Measurements from ENCODE around the gene ITGB5. TPM values are rescaled to one million over a fixed set of nuclear protein-coding genes. Genes with fewer than 3 reads are reported as not detected.
"Not testable (repeated sequence)": the region's sequence is repeated elsewhere in the genome, so short reads cannot be mapped to it uniquely, and the experiment has no call there.

ITGB5 gene
- total RNA-seq, 2 experiments from 2014 or later = 1.2 to 1.3 TPM

DNA sequence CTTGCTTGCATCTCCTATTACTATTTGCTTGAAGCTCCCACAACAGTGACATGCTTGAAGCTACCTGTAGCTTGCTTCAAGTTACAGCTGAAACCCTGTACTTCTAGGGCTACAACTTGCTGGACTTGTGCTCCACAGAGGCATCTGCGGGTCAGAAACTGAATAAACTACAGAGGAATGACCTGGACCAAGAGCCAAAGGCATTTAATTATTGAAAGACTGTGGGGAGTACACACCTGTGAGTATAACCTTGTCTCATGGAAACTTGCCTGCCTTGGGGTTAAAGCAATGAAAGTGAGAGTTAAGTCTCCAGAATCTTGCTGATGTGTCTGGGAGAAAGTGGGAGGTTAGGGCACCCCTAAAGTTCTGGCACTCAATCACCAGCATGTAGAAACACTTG, 87.1 kb downstream of the ITGB5 start:
- ChIA-PET POLR2A (no interaction called here), CTCF (no interaction called here)

DNA sequence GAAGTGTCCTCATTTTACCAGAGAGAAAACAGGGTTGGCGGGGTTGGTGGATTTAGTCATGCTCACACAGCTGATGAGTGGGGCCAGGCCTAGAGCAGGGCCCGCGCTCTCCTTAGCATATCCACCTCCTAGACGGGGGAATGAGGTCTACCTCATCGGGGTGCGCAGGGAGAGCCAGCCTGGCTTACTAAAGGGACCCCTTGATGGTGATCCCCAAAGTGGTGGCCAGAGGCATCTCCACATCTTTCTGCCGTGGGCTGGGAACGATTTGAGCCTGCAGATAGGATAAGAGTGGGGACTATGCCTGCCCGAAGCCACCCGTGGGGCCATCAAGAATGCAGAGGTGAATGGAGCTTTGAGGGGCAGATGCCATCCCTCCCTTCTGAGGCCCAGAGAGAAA, 87.5 kb downstream of the ITGB5 start:
- POLR2A ChIA-PET = no interaction called here
- CTCF ChIA-PET = no interaction called here

DNA sequence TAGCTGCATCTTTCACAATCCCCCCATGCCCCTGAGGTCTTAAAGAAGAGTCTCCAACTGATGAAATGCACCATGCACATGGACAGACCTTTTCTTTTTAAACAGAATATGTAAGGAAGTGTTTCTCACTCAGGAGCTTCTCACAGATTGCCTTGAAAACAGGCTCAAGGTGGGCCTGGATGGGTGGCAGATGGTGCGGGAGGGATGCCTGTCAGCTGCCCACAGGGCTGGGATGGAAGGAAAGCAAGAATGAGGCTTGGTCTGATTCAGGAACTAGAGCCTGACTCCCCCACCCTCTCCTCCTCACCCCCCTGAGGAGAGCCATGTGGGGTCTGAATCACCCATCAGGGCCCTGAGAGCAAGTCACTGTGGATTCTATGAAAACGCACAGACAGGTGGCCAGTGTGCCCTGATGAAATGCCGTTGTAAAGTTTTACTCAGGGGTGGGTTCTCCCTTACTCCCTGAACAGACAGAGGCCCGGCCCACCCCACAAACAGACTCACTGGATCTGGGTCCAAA, 89.7 kb downstream of the ITGB5 start:
- ChIA-PET CTCF (no interaction called here), POLR2A (interaction anchor here (0.5 kb wide), 1 partner anchor 31 kb away, joined by 5 read pairs; no protein-coding TSS in a partner anchor)

DNA sequence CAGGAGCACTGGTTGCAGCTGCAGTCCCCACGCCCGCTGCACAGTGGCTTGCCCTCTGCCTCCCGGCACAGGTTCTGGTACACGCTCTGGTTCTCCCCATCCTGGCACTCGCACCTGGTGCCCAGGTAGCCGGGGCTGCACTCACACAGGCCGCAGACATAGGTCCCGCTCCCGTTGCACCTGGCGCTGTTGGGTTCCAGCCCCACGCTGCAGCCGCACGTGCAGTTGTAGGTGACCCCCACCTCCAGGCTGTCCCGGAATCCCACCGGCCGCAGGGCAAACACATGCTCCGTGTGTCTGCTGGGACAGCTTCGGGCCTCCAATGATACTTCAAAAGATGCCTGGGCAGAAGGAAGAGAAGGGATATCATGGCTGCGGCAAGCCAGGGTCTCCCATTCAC, 90.7 kb downstream of the ITGB5 start:
- ChIA-PET CTCF (no interaction called here), POLR2A (no interaction called here)

DNA sequence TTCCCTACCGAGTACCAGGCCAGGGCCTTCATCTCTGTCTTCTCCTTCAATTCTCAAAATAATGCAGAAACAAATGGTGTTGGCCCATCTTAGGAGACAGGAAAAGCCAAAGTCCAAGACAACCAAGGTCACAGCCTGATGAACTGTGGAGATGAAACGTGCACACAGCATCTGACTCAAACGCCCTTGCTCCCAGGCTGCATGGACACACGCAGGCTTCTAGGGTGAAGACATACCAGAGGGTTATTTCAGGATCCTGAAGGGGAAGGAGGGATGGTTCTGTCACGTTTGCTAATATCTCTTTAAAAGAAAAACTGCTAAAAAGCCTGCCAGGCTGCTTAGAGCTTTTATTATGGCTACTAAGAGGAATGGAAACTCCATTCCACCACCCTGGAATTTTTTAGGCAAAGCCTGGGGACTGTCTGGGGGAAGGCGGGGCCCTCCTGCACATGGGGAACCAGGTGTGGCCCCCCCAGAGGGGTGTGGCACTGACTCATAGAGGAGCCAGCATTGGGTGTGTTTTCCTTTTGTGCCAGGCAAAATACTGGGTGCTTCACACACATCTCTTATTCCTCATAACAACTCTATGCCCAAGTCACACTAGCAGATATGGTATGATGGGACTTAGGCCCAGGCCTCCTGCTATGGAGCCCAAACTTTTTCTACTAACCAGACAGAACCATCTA, 94.0 kb downstream of the ITGB5 start:
- CTCF ChIA-PET = no interaction called here
- POLR2A ChIA-PET = no interaction called here

DNA sequence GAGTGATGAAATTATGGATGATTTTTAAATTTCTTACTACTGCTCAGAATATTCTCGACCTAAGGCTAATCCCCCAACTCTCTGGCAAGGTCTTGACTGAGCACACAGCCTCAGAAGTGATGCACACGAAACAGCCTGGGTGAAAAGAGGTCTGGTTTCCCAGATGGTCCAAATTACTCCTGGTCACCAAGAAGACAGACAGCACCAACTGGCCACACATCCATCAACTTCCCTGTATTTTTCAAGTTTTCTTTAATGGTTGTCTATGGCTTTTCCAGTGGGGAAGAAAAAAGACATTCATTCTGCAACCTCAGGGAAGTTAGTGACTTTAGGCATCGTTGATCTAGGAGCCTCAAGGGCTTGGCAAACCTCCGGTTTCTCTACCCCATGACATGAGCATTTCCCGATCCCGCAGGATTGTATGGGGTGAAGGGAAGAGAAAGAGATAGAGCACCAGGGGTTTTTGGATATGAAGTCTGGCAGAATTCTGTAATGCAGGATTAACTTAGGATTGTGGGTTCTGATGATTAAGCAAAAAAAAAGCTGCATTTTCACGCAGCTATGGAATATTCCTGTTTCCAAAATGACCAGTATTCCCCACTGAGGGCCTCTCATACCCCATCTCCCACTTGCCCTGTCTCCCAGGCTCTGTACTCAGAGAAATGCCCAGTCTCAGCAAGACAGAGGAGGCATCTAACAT, 94.7 kb downstream of the ITGB5 start:
- CTCF ChIA-PET = no interaction called here
- POLR2A ChIA-PET = no interaction called here

DNA sequence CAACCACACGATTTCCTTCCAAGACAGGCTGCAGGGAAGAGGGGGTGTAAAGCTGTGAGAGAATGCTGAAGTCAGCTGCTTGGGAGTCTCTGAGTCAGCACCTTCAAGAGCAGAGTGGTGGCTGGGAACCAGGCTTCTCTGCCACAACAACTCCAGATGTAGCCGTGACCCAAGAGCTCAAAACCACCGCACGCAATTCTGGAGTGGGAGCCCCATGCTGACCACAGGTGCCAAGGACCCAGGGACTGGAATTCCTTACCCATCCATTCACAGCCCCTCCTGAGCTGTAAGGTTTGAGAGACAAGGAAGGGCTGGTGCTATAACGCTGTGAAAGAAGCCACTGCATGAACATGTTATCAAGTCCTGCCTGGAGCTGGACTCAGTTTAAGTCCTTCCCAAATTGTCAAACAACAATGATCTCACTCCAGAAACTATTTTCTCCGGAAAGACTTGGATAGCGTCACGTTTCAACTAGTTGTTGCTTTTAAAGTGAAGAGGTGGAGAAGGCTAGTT, 95.5 kb downstream of the ITGB5 start:
- CTCF ChIA-PET = no interaction called here
- POLR2A ChIA-PET = no interaction called here

DNA sequence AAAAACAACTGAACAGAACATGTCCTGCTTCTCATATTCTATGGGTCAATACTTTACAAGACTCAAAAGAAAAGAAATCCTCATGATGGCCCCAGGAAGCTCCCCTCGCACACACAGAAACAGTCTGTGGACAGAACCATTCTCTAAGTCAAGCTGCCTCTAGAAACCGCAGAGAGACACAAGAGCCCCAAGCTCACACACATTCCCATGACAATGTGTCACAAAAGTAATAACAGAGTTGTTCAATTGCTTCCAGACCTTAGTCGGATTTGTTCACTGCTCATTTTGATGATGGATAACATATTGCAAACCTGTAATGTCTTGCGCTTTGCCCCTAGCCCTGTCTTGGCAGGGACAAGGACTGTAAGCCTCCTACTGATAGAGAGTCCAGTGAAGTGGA, 96.0 kb downstream of the ITGB5 start:
- ChIA-PET POLR2A (no interaction called here), CTCF (no interaction called here)

DNA sequence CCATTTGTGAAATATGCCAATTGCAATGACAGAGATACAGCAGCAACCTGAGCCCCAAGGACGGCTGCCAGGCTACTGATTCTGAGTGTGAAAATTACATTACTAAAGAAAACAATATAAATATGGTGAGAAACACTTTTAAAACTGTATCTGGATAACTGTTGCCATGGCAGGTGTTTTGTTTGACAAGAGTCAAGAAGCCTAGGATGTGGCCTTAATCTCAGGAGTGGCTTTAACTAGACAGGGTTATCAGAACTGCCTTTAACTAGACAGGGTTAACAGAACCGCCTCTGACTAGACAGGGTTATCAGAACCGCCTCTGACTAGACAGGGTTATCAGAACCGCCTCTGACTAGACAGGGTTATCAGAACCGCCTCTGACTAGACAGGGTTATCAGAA, 98.1 kb downstream of the ITGB5 start:
- POLR2A ChIA-PET, CTCF ChIA-PET: not testable (repeated sequence)

DNA sequence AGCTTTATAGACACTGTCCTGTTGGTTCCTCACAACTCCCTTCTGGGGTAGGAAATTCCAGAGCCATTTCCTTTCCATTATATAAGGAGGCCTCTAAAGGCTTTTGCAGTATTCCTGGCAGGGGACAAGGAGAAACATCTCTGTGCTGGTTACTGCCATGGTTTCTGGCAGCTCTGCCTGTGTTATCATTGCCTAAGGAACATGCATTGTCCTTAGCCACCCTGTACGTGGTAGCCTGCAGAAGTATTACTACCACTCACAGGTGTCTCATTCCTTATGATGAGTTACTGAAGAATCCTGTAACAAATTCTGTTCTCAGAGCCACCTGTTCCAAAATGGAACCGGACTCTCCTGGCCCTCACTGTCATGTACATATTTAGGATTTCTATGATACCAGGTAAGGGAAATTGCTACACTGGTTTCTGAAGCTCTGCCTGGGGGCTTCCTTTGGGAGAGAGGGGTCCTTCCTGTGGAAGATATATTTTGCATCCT, 98.9 kb downstream of the ITGB5 start:
- CTCF ChIA-PET = interaction anchor here (0.7 kb wide), 1 partner anchor 635 kb away, joined by 3 read pairs; no protein-coding TSS in a partner anchor
- POLR2A ChIA-PET = no interaction called here

DNA sequence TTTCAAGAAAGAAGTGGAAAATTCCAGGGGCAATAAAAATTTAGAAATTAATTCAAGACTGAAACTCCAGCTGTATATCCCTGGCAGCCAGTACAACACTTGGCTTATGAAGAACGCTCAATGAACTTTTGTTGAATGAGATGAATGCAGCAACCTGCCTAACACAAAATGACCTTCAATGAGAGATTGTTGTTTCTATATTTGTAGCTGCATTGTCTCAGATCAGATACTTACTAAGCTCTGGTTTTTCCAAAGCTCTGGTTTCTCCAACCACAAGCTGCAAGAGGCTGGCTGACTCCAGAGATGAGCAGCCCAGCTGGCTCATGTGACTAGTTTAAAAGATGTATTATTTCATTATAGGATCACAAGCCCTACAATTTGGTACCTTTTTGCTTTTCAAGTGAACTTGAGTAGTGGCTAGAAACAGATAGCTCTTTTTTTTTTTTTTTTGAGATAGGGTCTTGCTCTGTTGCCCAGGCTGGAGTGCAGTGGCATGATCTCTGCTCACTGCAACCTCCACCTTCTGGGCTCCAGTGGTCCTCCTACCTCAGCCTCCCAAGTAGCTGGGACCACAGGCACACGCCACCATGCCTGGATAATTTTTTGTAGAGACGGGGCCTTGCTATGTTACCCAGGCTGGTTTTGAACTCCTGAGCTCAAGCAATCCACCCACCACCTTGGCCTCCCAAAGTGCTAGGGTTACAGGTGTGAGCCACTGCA, 99.5 kb downstream of the ITGB5 start:
- ChIA-PET POLR2A (no interaction called here), CTCF (interaction anchor here (0.7 to 1.0 kb wide), 2 partner anchors 114 to 636 kb away, joined by 3 read pairs; no protein-coding TSS in a partner anchor)

DNA sequence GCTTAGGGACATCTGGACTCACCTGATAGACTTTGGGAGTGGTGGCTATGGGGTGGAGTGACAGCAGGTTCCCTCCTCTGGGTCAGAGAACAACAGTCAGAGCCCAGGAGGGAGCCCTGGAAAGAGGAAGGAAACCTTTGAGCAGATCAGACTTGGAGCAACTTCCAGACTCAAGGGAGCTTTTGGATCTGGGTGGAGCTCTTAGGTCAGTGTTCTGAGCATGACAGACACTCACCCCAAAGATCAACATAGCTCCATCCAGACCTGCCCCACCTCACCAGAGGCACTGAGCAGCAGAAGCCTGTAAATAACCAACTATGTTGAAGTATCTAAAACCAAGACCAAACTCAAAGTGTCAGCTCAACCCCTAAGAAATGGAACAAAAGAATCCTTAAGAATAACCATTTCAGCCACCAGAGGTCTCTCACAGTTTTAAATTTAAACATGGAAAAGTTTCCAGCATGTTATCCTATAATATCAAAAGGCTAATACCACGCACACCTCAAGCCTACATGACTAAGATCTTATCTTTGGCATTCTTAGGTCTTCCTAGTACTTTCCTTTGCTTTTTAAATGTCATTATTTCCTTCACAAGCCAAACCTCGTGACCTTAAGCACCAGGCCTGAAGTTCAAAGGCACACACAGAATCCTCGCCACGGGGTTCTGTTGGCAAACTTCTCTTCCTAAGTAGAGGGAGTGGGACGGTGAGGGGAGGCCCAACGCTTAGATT, 100.5 kb downstream of the ITGB5 start:
- CTCF ChIA-PET = interaction anchor here (1.0 to 1.1 kb wide), 2 partner anchors 115 kb away, joined by 3 to 6 read pairs; no protein-coding TSS in a partner anchor

DNA sequence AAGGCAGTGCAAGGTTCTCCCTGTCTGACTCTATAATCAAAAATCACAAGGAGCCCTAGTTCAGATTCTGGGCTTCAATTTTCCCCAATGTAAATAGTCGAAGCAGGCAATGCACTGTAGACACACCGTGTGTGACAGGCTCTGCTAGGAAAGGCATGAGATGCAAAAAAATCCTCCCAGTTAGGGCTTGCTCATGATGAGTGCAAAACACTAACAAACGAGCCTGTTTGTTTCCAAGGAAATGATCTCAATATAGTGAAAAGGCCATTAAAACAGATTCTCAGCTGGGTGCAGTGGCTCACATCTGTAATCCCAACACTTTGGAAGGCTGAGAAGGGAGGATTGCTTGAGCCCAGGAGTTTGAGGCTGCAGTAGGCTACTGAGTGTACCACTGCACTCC, 101.2 kb downstream of the ITGB5 start:
- POLR2A ChIA-PET = no interaction called here

More for the DNA sequence above, 100.5 kb downstream of the ITGB5 start:
- POLR2A ChIA-PET = no interaction called here

DNA sequence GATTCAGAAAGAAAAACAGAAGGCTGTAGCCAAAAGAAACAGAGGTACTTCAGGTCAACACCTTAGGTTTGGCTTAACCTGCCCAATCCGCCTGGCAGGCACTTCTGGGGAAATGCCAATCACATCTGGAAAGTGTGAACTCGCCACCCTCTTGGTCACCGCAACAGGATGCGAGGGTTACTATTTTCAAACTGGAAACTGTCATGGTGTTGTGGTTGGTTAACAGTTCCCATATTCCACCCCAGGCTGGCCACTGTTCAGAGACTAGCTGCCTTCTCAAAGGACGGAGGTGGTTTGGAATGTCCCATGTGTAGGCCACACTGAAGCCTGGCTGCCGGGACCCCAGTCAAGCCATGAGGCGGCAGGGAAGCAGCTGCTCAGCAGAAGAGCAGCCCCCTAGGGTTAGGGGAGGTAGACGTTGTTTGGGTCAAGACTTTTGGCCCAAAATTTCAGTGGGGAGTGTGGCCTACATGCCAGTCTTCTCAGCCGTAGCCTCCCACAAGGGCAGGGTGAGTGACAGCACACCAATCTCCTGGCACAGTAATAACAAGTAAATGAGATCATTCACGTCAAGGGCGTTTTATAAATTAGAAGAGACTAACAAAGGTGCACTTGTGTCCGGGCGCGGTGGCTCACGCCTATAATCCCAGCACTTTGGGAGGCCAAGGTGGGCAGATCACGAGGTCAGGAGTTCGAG, 102.3 kb downstream of the ITGB5 start:
- ChIA-PET CTCF (interaction anchor here (1.7 kb wide), 1 partner anchor 116 kb away, joined by 4 read pairs; no protein-coding TSS in a partner anchor), POLR2A (no interaction called here)

More for the DNA sequence above, 101.2 kb downstream of the ITGB5 start:
- CTCF ChIA-PET = interaction anchor here (1.0 to 1.1 kb wide), 2 partner anchors 25 to 116 kb away, joined by 3 to 6 read pairs; no protein-coding TSS in a partner anchor

DNA sequence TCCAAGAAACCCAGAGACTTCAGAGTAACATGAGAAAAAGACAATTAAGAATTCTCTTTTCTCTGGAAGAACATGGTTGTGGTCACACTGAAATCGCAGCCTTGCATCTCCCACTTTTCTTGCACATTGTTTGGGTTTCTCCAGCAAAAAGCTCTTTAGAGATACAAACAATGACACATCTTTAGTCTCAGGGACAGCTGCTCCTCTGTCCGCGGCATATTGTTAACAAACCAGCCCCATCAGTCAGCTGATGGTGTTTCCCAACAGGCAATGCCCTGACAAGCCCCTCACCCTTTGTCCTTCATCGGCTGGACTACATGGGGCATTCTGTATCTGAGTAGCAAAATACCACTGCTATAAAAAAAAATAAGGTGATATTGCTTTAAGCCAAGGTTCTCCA, 103.5 kb downstream of the ITGB5 start:
- CTCF ChIA-PET = interaction anchor here (0.6 to 1.7 kb wide), 4 partner anchors 12 to 194 kb away, joined by 3 to 7 read pairs (median 4); no protein-coding TSS in a partner anchor
- POLR2A ChIA-PET = no interaction called here

DNA sequence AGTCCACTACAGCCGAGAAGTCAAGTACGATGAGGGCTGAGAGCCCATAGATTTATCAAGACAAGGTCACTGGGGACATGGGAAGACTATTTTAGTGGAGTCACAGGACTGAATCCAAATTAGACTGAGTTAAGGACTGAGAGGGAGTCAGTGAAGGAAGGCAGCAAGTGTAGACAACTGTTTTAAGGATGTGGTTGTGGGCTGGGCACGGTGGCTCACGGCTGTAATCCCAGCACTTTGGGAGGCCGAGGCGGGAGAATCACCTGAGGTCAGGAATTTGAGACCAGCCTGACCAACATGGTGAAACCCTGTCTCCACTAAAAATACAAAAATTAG, 104.8 kb downstream of the ITGB5 start:
- POLR2A ChIA-PET, CTCF ChIA-PET: not testable (repeated sequence)

DNA sequence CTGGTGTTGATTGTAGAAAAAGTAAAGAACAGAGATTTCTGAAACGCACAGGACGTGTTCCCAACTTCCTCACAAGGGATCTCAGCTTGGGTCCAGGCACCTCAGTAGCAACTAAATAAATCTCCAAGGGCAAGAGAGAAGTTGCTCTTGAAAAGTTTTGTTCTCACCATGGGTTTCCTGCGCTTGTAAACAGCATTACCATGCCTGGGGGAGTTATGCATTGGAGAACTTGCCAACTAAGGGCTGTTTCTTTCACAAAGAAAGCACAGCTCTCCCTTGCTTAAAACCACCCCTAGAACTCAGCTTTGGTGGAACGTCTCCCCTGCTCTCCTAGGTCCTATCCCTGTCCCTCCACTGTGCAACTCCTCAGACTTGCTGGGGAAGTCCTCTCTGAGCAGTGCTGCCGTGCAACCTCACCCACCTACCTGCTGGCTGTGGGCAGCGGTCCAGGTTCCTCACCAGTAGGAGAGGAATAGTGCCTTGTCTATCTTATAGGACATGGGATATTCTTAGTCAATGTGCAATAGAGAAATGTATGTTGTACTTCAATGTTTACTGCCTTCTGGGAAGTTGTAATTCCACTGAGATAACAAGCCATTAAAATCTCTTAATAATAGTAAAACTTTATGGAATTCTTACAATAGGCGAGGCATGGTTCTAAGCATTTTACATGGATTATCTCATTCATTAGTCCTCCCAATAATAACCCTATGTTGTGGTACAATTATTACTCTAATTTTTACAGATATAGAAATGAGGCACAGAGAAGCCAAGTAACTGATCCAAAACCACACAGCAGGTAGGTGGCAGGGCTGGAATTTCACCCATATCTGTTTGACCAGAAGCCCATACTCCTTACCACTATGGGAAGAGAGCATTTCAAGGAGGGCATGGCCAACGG, 105.4 kb downstream of the ITGB5 start:
- ChIA-PET POLR2A (no interaction called here), CTCF (no interaction called here)
